Body of pancreas (tissue), 4 donors: ENCODE data around the gene EPYC.

Source experiments
- CTCF ChIP-seq, 7 experiments: fragments of 450-650 bp in 4 of 7; fragments of 200-600 bp in 3 of 7; sonication (generic) in 3 of 7; IDR thresholded peaks; one replicate each; pipeline ENCODE4 v1.5.1; 2016 to 2019; ENCODE audit warnings: antibody characterized with exemption in 7 of 7
- POLR2A ChIP-seq, 3 donors: fragments of 450-650 bp; IDR thresholded peaks; one replicate each; pipeline ENCODE4 v1.6.1; 2016; ENCODE audit warnings: antibody characterized with exemption in 3 of 3, mild to moderate bottlenecking in 2 of 3

- no peak for TF ChIP-seq CTCF (IDR thresholded peaks at IDR 0.05)
- TF ChIP-seq POLR2A (IDR thresholded peaks at IDR 0.05) = no peak
Observed at GRCh38 chr12:90970471-90970870, 34.3 kb downstream of the EPYC start.
